ENCODE measurements around the gene OR11G2. TPM values are rescaled to one million over a fixed set of nuclear protein-coding genes. Genes with fewer than 3 reads are reported as not detected.
"Not testable (repeated sequence)": the region's sequence is repeated elsewhere in the genome, so short reads cannot be mapped to it uniquely, and the experiment has no call there.

Gene OR11G2
- total RNA-seq, 1 donor from 2014 or later, result not detected

GRCh38 chr14:20179880-20180279 lies 10.8 kb upstream of the OR11G2 start:
- Histone ChIP-seq H3K4me1 (ENCODE audit: control insufficient read depth in 3 of 3, insufficient read depth in 3 of 3, low read length in 3 of 3) (no peaks in the 10 kb centered on the region), H3K36me3 (ENCODE audit: control insufficient read depth in 3 of 3, insufficient read depth in 3 of 3, low read length in 3 of 3) (no peaks in the 10 kb centered on the region), H3K9me3 (ENCODE audit: control insufficient read depth in 3 of 3, low read length in 3 of 3) (no peaks in the 10 kb centered on the region), H3K4me3 (ENCODE audit: low read length in 3 of 3) (no peak overlapping the region), H3K9ac (ENCODE audit: low read depth in 1 of 3, low read length in 3 of 3) (no peak overlapping the region), H3K27ac (ENCODE audit: low read depth, low read length) (no peak overlapping the region), H3K27me3 (ENCODE audit: control insufficient read depth in 3 of 3, insufficient read depth in 3 of 3, low read length in 3 of 3) (no peaks in the 10 kb centered on the region)

- Histone ChIP-seq H3K27me3 (ENCODE audit: control insufficient read depth in 3 of 3, insufficient read depth in 3 of 3, low read length in 3 of 3) (no peaks in the 10 kb centered on the region), H3K9me3 (ENCODE audit: control insufficient read depth in 3 of 3, low read length in 3 of 3) (no peaks in the 10 kb centered on the region), H3K27ac (ENCODE audit: low read depth, low read length) (no peak overlapping the region), H3K9ac (ENCODE audit: low read depth in 1 of 3, low read length in 3 of 3) (no peak overlapping the region), H3K4me1 (ENCODE audit: control insufficient read depth in 3 of 3, insufficient read depth in 3 of 3, low read length in 3 of 3) (no peaks in the 10 kb centered on the region), H3K36me3 (ENCODE audit: control insufficient read depth in 3 of 3, insufficient read depth in 3 of 3, low read length in 3 of 3) (no peaks in the 10 kb centered on the region), H3K4me3 (ENCODE audit: low read length in 3 of 3) (no peak overlapping the region)
Measured at GRCh38 chr14:20180486-20180885, 10.2 kb upstream of the OR11G2 start.

GRCh38 chr14:20184181-20184580 lies 6.5 kb upstream of the OR11G2 start:
- Histone ChIP-seq H3K9ac (ENCODE audit: low read depth in 1 of 3, low read length in 3 of 3) (no peak overlapping the region), H3K4me1 (ENCODE audit: control insufficient read depth in 3 of 3, insufficient read depth in 3 of 3, low read length in 3 of 3) (no peaks in the 10 kb centered on the region), H3K9me3 (ENCODE audit: control insufficient read depth in 3 of 3, low read length in 3 of 3) (no peaks in the 10 kb centered on the region), H3K27me3 (ENCODE audit: control insufficient read depth in 3 of 3, insufficient read depth in 3 of 3, low read length in 3 of 3) (no peaks in the 10 kb centered on the region), H3K4me3 (ENCODE audit: low read length in 3 of 3) (no peak overlapping the region), H3K36me3 (ENCODE audit: control insufficient read depth in 3 of 3, insufficient read depth in 3 of 3, low read length in 3 of 3) (no peaks in the 10 kb centered on the region), H3K27ac (ENCODE audit: low read depth, low read length) (no peak overlapping the region)

GRCh38 chr14:20191396-20191795 lies 700 bp downstream of the OR11G2 start:
- no peaks in the 10 kb centered on the region for H3K9me3 ChIP-seq (ENCODE audit: control insufficient read depth in 3 of 3, low read length in 3 of 3)
- no peak overlapping the region for H3K9ac ChIP-seq (ENCODE audit: low read depth in 1 of 3, low read length in 3 of 3)
- no peaks in the 10 kb centered on the region for H3K36me3 ChIP-seq (ENCODE audit: control insufficient read depth in 3 of 3, insufficient read depth in 3 of 3, low read length in 3 of 3)
- H3K4me1 ChIP-seq (ENCODE audit: control insufficient read depth in 3 of 3, insufficient read depth in 3 of 3, low read length in 3 of 3), result no peaks in the 10 kb centered on the region
- no peak overlapping the region for H3K27ac ChIP-seq (ENCODE audit: low read depth, low read length)
- H3K27me3 ChIP-seq (ENCODE audit: control insufficient read depth in 3 of 3, insufficient read depth in 3 of 3, low read length in 3 of 3), result no peaks in the 10 kb centered on the region
- H3K4me3 ChIP-seq (ENCODE audit: low read length in 3 of 3), result no peak overlapping the region

GRCh38 chr14:20194101-20194500 lies 3.4 kb downstream of the OR11G2 start:
- no peak overlapping the region for H3K9ac ChIP-seq (ENCODE audit: low read depth in 1 of 3, low read length in 3 of 3)

GRCh38 chr14:20195170-20195569 lies 4.5 kb downstream of the OR11G2 start:
- H3K36me3 ChIP-seq (ENCODE audit: control insufficient read depth in 3 of 3, insufficient read depth in 3 of 3, low read length in 3 of 3); H3K4me3 ChIP-seq (ENCODE audit: low read length in 3 of 3); H3K27ac ChIP-seq (ENCODE audit: low read depth, low read length); H3K27me3 ChIP-seq (ENCODE audit: control insufficient read depth in 3 of 3, insufficient read depth in 3 of 3, low read length in 3 of 3); H3K9me3 ChIP-seq (ENCODE audit: control insufficient read depth in 3 of 3, low read length in 3 of 3); H3K4me1 ChIP-seq (ENCODE audit: control insufficient read depth in 3 of 3, insufficient read depth in 3 of 3, low read length in 3 of 3); H3K9ac ChIP-seq (ENCODE audit: low read depth in 1 of 3, low read length in 3 of 3): not testable (repeated sequence)

More at GRCh38 chr14:20194101-20194500, 3.4 kb downstream of the OR11G2 start:
- H3K9me3 ChIP-seq (ENCODE audit: control insufficient read depth in 3 of 3, low read length in 3 of 3), result no peaks in the 10 kb centered on the region
- no peak overlapping the region for H3K4me3 ChIP-seq (ENCODE audit: low read length in 3 of 3)
- no peak overlapping the region for H3K27ac ChIP-seq (ENCODE audit: low read depth, low read length)
- H3K36me3 ChIP-seq (ENCODE audit: control insufficient read depth in 3 of 3, insufficient read depth in 3 of 3, low read length in 3 of 3), result no peaks in the 10 kb centered on the region
- H3K4me1 ChIP-seq (ENCODE audit: control insufficient read depth in 3 of 3, insufficient read depth in 3 of 3, low read length in 3 of 3), result no peaks in the 10 kb centered on the region
- no peaks in the 10 kb centered on the region for H3K27me3 ChIP-seq (ENCODE audit: control insufficient read depth in 3 of 3, insufficient read depth in 3 of 3, low read length in 3 of 3)

- Histone ChIP-seq H3K4me1 (ENCODE audit: control insufficient read depth in 3 of 3, insufficient read depth in 3 of 3, low read length in 3 of 3) (no peaks in the 10 kb centered on the region), H3K27me3 (ENCODE audit: control insufficient read depth in 3 of 3, insufficient read depth in 3 of 3, low read length in 3 of 3) (no peaks in the 10 kb centered on the region), H3K36me3 (ENCODE audit: control insufficient read depth in 3 of 3, insufficient read depth in 3 of 3, low read length in 3 of 3) (no peaks in the 10 kb centered on the region), H3K9me3 (ENCODE audit: control insufficient read depth in 3 of 3, low read length in 3 of 3) (no peaks in the 10 kb centered on the region), H3K4me3 (ENCODE audit: low read length in 3 of 3) (no peak overlapping the region), H3K9ac (ENCODE audit: low read depth in 1 of 3, low read length in 3 of 3) (no peak overlapping the region), H3K27ac (ENCODE audit: low read depth, low read length) (no peak overlapping the region)
Measured at GRCh38 chr14:20195911-20196310, 5.2 kb downstream of the OR11G2 start.

GRCh38 chr14:20197459-20197858 lies 6.8 kb downstream of the OR11G2 start:
- no peak overlapping the region for H3K4me3 ChIP-seq (ENCODE audit: low read length in 3 of 3)
- no peak overlapping the region for H3K9ac ChIP-seq (ENCODE audit: low read depth in 1 of 3, low read length in 3 of 3)
- no peaks in the 10 kb centered on the region for H3K9me3 ChIP-seq (ENCODE audit: control insufficient read depth in 3 of 3, low read length in 3 of 3)
- no peaks in the 10 kb centered on the region for H3K27me3 ChIP-seq (ENCODE audit: control insufficient read depth in 3 of 3, insufficient read depth in 3 of 3, low read length in 3 of 3)
- no peaks in the 10 kb centered on the region for H3K36me3 ChIP-seq (ENCODE audit: control insufficient read depth in 3 of 3, insufficient read depth in 3 of 3, low read length in 3 of 3)
- H3K27ac ChIP-seq (ENCODE audit: low read depth, low read length), result no peak overlapping the region
- H3K4me1 ChIP-seq (ENCODE audit: control insufficient read depth in 3 of 3, insufficient read depth in 3 of 3, low read length in 3 of 3), result no peaks in the 10 kb centered on the region

- no peak overlapping the region for H3K4me3 ChIP-seq (ENCODE audit: low read length in 3 of 3)
- no peak overlapping the region for H3K9ac ChIP-seq (ENCODE audit: low read depth in 1 of 3, low read length in 3 of 3)
- H3K36me3 ChIP-seq (ENCODE audit: control insufficient read depth in 3 of 3, insufficient read depth in 3 of 3, low read length in 3 of 3), result no peaks in the 10 kb centered on the region
- H3K4me1 ChIP-seq (ENCODE audit: control insufficient read depth in 3 of 3, insufficient read depth in 3 of 3, low read length in 3 of 3), result no peaks in the 10 kb centered on the region
- H3K9me3 ChIP-seq (ENCODE audit: control insufficient read depth in 3 of 3, low read length in 3 of 3), result no peaks in the 10 kb centered on the region
- H3K27me3 ChIP-seq (ENCODE audit: control insufficient read depth in 3 of 3, insufficient read depth in 3 of 3, low read length in 3 of 3), result no peaks in the 10 kb centered on the region
- H3K27ac ChIP-seq (ENCODE audit: low read depth, low read length), result no peak overlapping the region
Measured at GRCh38 chr14:20198991-20199390, 8.3 kb downstream of the OR11G2 start.

- Histone ChIP-seq H3K9ac (ENCODE audit: low read depth in 1 of 3, low read length in 3 of 3) (no peak overlapping the region), H3K36me3 (ENCODE audit: control insufficient read depth in 3 of 3, insufficient read depth in 3 of 3, low read length in 3 of 3) (no peaks in the 10 kb centered on the region), H3K9me3 (ENCODE audit: control insufficient read depth in 3 of 3, low read length in 3 of 3) (peaks cover 0 to 3% (median 2%) of the 10 kb centered on the region in 3 donors), H3K4me1 (ENCODE audit: control insufficient read depth in 3 of 3, insufficient read depth in 3 of 3, low read length in 3 of 3) (no peaks in the 10 kb centered on the region), H3K4me3 (ENCODE audit: low read length in 3 of 3) (no peak overlapping the region), H3K27ac (ENCODE audit: low read depth, low read length) (no peak overlapping the region), H3K27me3 (ENCODE audit: control insufficient read depth in 3 of 3, insufficient read depth in 3 of 3, low read length in 3 of 3) (no peaks in the 10 kb centered on the region)
Measured at GRCh38 chr14:20204721-20205120, 14.0 kb downstream of the OR11G2 start.

- Histone ChIP-seq H3K9ac (ENCODE audit: low read depth in 1 of 3, low read length in 3 of 3) (no peak overlapping the region), H3K4me3 (ENCODE audit: low read length in 3 of 3) (no peak overlapping the region)
Measured at GRCh38 chr14:20209595-20209994, 18.9 kb downstream of the OR11G2 start.

More at GRCh38 chr14:20209595-20209994, 18.9 kb downstream of the OR11G2 start:
- H3K36me3 ChIP-seq (ENCODE audit: control insufficient read depth in 3 of 3, insufficient read depth in 3 of 3, low read length in 3 of 3), result no peaks in the 10 kb centered on the region
- peaks cover 0 to 3% (median 2%) of the 10 kb centered on the region in 3 donors for H3K9me3 ChIP-seq (ENCODE audit: control insufficient read depth in 3 of 3, low read length in 3 of 3)
- H3K27ac ChIP-seq (ENCODE audit: low read depth, low read length), result no peak overlapping the region
- H3K4me1 ChIP-seq (ENCODE audit: control insufficient read depth in 3 of 3, insufficient read depth in 3 of 3, low read length in 3 of 3), result no peaks in the 10 kb centered on the region
- no peaks in the 10 kb centered on the region for H3K27me3 ChIP-seq (ENCODE audit: control insufficient read depth in 3 of 3, insufficient read depth in 3 of 3, low read length in 3 of 3)
